ENCODE data around the gene SLCO4A1.

Gene SLCO4A1

DNA sequence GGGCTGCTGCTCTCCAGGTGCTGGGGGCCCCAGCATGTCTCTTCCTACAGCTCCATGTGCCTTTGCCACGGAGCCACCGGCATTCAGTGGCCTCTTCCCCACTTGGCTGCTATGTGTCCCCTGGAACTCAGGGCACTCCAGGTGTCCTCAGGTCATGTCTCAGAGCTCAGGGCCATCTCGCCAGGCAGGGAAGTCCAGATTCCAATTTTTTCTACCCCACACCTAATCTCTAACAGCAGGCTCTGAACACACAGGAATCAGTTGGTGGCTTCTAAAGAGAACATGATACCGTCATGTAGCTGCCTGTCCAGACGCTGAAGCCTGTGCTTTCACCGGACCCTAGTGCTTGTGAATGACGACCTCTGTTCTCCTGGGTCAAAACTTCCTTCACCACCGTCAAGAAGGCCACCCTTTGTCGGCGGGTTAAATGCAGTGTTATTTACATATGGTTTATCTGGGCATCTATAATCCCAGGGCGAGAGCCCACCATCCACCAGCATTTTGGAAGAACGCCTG lies 4.2 kb upstream of the SLCO4A1 start:
- peaks cover 2 to 4% of the 10 kb centered on the region in 2 donors for H3K27me3 ChIP-seq (ENCODE audit: control insufficient read depth in 1 of 2, insufficient read depth in 2 of 2, low read length in 2 of 2)
- peaks cover 8% of the 10 kb centered on the region in 2 donors for H3K4me1 ChIP-seq (ENCODE audit: control insufficient read depth in 1 of 2, insufficient read depth in 2 of 2, low read length in 2 of 2)
- H3K9me3 ChIP-seq (ENCODE audit: control insufficient read depth in 1 of 2, low read length in 2 of 2), result no peaks in the 10 kb centered on the region
- H3K9ac ChIP-seq (ENCODE audit: low read depth in 1 of 2, low read length in 2 of 2), result no peak overlapping the region
- H3K36me3 ChIP-seq (ENCODE audit: control insufficient read depth in 1 of 2, insufficient read depth in 2 of 2, low read length in 2 of 2), result no peaks in the 10 kb centered on the region
- H3K4me3 ChIP-seq (ENCODE audit: low read depth in 1 of 2, low read length in 2 of 2), result no peak overlapping the region
- H3K27ac ChIP-seq (ENCODE audit: low read depth, low read length), result no peak overlapping the region

DNA sequence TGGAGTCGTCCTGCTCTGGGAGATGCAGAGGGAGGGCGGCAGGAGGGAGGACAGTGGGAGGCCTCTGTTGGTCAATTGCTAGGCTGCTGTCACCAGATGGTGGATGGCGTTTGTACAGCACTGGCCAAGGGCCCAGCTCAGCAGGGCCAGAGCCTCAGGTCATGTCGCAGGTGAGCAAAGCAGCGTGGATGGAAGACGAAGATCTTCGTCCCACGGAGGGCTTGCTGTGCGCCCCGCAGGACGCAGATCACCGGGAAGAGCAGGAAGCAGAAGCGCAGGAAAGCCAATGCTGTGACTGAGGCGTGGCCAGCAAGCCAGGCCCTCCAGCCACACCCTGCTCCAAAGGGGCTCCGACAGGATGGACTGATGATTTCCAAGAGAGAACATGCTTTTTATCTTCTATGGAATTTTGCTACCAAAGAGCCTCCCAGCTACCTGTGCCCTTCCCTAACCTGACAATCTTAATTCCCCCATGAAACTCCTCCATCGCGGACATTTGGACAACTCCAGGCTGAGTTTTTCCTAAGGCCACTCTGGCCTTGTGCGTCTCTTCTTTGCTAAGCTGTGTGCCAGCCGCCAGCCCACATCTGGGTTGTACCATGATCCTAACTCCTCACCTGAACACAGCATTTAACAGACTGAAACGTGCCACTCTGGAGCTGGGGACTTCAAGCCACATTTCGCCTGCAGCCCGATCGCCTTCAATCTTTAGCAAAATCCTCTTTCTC lies 3.5 kb upstream of the SLCO4A1 start:
- Histone ChIP-seq H3K27me3 (ENCODE audit: control insufficient read depth in 1 of 2, insufficient read depth in 2 of 2, low read length in 2 of 2) (peaks cover 2 to 4% of the 10 kb centered on the region in 2 donors), H3K27ac (ENCODE audit: low read depth, low read length) (no peak overlapping the region), H3K4me1 (ENCODE audit: control insufficient read depth in 1 of 2, insufficient read depth in 2 of 2, low read length in 2 of 2) (peaks cover 15% of the 10 kb centered on the region in 2 donors), H3K9ac (ENCODE audit: low read depth in 1 of 2, low read length in 2 of 2) (no peak overlapping the region), H3K36me3 (ENCODE audit: control insufficient read depth in 1 of 2, insufficient read depth in 2 of 2, low read length in 2 of 2) (no peaks in the 10 kb centered on the region), H3K9me3 (ENCODE audit: control insufficient read depth in 1 of 2, low read length in 2 of 2) (no peaks in the 10 kb centered on the region), H3K4me3 (ENCODE audit: low read depth in 1 of 2, low read length in 2 of 2) (no peak overlapping the region)

DNA sequence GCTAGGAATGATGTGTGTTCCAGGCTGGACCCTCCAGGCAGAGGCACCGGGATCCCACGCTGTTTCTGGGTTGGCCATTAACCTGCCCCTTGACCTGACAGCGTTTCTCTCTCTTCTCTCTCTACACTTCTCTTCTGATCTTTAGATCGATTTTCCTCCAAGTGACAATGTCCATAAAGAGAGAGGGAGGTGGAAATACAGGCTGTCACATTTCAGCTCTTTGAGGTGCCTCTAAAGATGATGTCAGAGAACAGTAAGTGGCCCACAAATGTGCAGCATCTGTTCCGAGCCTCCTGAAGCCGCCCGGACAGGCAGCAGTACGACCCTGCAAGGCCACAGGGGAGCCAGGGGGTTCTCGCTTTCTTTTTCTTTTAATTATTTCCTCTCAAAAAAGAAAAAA lies 2.5 kb upstream of the SLCO4A1 start:
- Histone ChIP-seq H3K9me3 (ENCODE audit: control insufficient read depth in 1 of 2, low read length in 2 of 2) (no peaks in the 10 kb centered on the region), H3K4me3 (ENCODE audit: low read depth in 1 of 2, low read length in 2 of 2) (no peak overlapping the region), H3K27ac (ENCODE audit: low read depth, low read length) (no peak overlapping the region), H3K9ac (ENCODE audit: low read depth in 1 of 2, low read length in 2 of 2) (no peak overlapping the region), H3K36me3 (ENCODE audit: control insufficient read depth in 1 of 2, insufficient read depth in 2 of 2, low read length in 2 of 2) (no peaks in the 10 kb centered on the region), H3K27me3 (ENCODE audit: control insufficient read depth in 1 of 2, insufficient read depth in 2 of 2, low read length in 2 of 2) (peaks cover 2 to 4% of the 10 kb centered on the region in 2 donors), H3K4me1 (ENCODE audit: control insufficient read depth in 1 of 2, insufficient read depth in 2 of 2, low read length in 2 of 2) (peaks cover 24% of the 10 kb centered on the region in 2 donors)

DNA sequence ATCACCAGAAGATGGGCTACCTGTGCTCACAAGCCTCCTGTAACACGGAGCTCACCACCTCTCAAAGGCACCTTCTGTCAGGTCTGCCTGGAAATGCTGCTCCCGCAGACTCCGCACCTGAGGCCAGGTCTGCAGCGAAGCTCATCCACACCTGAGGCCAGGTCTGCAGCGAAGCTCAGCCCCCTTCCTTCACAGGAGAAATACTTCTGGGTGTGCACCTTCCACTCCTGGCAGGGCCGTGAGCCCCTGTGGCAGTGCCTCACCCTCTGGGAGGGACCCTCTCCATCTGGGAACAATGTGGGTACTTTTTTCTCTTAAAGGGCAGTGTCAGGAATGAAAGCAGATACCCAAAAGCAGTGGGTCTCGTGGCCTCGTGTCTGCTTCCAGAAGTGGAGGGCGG lies 1.4 kb upstream of the SLCO4A1 start:
- H3K4me3 ChIP-seq (ENCODE audit: low read depth in 1 of 2, low read length in 2 of 2), result no peak overlapping the region
- H3K4me1 ChIP-seq (ENCODE audit: control insufficient read depth in 1 of 2, insufficient read depth in 2 of 2, low read length in 2 of 2), result peaks cover 35% of the 10 kb centered on the region in 2 donors
- H3K27me3 ChIP-seq (ENCODE audit: control insufficient read depth in 1 of 2, insufficient read depth in 2 of 2, low read length in 2 of 2), result peaks cover 2 to 4% of the 10 kb centered on the region in 2 donors
- no peak overlapping the region for H3K9ac ChIP-seq (ENCODE audit: low read depth in 1 of 2, low read length in 2 of 2)
- no peaks in the 10 kb centered on the region for H3K9me3 ChIP-seq (ENCODE audit: control insufficient read depth in 1 of 2, low read length in 2 of 2)
- H3K36me3 ChIP-seq (ENCODE audit: control insufficient read depth in 1 of 2, insufficient read depth in 2 of 2, low read length in 2 of 2), result no peaks in the 10 kb centered on the region
- no peak overlapping the region for H3K27ac ChIP-seq (ENCODE audit: low read depth, low read length)

DNA sequence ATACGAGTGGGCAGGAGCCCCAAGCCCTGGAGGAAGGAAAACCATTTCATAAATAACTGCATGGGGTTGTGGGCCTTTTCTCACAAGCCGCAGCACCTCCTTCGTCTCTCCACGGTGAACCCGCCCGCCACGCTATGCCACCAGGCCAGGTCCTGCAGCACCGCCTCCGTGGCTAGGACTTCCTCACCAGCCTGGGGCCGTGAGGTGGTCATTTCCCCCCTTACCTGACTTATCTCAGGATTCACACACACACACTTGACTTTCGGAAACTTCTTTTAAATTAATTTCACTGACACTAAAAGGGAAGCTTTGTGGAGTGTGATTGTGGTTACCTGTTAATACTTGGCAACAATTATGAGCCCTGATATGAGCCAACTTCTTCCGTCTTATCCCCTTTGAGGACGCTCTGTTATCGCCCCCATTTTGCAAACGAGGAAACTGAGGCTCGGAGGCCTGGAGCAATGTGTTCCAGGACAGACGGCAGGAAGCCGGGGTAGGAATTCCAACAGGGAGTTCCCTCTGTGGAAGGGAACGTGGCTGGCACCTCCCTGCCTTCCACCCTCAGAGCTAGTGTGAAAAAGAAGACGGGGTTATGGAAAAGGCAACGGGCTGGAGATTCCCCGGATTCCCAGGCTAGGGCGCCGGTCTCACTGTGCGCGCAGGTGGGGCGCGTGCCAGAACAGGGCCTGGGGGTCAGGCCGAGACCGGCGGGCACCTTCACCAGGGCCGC lies 817 bp upstream of the SLCO4A1 start:
- Histone ChIP-seq H3K27me3 (ENCODE audit: control insufficient read depth in 1 of 2, insufficient read depth in 2 of 2, low read length in 2 of 2) (peaks cover 2 to 4% of the 10 kb centered on the region in 2 donors), H3K4me1 (ENCODE audit: control insufficient read depth in 1 of 2, insufficient read depth in 2 of 2, low read length in 2 of 2) (peaks cover 40 to 41% of the 10 kb centered on the region in 2 donors), H3K36me3 (ENCODE audit: control insufficient read depth in 1 of 2, insufficient read depth in 2 of 2, low read length in 2 of 2) (no peaks in the 10 kb centered on the region), H3K9ac (ENCODE audit: low read depth in 1 of 2, low read length in 2 of 2) (peak overlapping the region; percentile 35 to 65), H3K27ac (ENCODE audit: low read depth, low read length) (no peak overlapping the region), H3K9me3 (ENCODE audit: control insufficient read depth in 1 of 2, low read length in 2 of 2) (no peaks in the 10 kb centered on the region), H3K4me3 (ENCODE audit: low read depth in 1 of 2, low read length in 2 of 2) (peak overlapping the region; percentile 60 to 68)

DNA sequence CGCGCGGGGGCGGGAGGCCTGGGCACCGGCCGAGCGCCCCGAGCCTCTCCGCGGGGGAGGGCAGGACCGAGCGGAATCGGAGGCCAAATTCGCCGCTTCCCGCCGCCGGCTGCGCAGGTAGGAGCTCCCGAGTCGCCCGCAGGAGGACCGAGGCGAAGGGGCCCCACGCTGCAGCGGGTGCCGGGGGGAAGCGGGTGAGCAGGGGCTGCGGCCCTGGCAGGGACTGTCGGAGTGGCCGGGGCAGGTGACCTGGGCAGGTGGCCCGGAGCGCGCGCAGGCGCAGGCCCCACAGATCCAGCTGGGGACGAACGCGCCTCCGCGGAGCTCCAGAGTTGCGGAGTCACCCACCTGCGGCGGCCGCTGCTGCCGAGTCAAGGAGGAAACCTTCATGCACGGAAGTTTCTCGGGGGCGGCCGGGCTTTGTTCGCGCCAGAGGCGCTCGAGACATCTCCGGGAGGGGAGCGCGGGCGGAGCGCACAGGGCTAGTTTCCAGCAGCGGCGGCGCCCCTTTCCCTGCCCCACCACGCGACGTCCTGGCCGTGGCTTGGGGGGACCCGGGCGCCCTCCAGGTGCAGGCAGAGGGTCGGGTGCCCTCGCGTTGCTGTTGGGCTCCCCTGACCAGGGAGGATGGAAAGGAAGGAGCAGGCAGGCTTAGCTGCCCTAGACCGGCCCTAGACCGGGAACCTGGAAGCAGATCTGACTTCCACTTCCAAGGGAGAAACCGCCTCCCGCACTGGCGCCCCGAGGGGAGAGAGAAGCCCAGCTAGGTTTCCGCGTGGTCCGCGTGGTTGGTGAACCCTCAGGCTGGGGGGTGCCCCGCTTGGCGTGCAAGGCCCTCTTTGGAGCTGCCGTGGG lies 590 bp downstream of the SLCO4A1 start:
- H3K4me1 ChIP-seq (ENCODE audit: control insufficient read depth in 1 of 2, insufficient read depth in 2 of 2, low read length in 2 of 2), result peaks cover 54 to 55% of the 10 kb centered on the region in 2 donors

DNA sequence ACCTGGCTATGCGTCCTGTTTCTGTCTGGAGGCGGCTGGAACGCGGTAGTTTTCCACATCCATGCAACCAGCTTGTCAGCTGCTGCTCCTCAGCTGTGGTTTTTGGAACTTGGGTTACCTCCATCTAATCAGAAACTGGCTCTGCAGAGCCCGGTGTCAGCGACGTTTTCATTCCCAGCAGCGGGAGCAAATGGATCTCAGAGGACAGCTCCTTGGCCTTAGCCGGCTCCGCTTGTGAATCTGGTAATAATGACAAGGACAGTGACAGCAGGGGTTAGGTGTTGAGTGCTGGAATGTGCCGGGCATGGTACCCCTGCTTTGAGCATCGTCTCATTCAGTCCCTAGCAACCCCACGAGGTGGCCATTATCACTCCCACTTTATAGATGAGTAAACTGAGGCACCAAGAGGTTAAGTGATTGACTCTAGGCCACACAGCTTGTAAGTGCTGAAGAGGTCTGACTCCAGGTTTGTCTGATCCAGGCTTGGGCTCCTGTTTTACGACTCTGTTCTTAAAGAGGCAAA lies 1.3 kb downstream of the SLCO4A1 start:
- H3K27me3 ChIP-seq (ENCODE audit: control insufficient read depth in 1 of 2, insufficient read depth in 2 of 2, low read length in 2 of 2), result peaks cover 2 to 4% of the 10 kb centered on the region in 2 donors
- peak overlapping the region; percentile 60 to 68 for H3K4me3 ChIP-seq (ENCODE audit: low read depth in 1 of 2, low read length in 2 of 2)
- H3K27ac ChIP-seq (ENCODE audit: low read depth, low read length), result peak overlapping the region; percentile 37
- H3K36me3 ChIP-seq (ENCODE audit: control insufficient read depth in 1 of 2, insufficient read depth in 2 of 2, low read length in 2 of 2), result no peaks in the 10 kb centered on the region
- H3K9ac ChIP-seq (ENCODE audit: low read depth in 1 of 2, low read length in 2 of 2), result peak overlapping the region; percentile 42 to 73
- H3K9me3 ChIP-seq (ENCODE audit: control insufficient read depth in 1 of 2, low read length in 2 of 2), result no peaks in the 10 kb centered on the region
- peaks cover 58 to 61% of the 10 kb centered on the region in 2 donors for H3K4me1 ChIP-seq (ENCODE audit: control insufficient read depth in 1 of 2, insufficient read depth in 2 of 2, low read length in 2 of 2)

More for the DNA sequence above, 590 bp downstream of the SLCO4A1 start:
- Histone ChIP-seq H3K36me3 (ENCODE audit: control insufficient read depth in 1 of 2, insufficient read depth in 2 of 2, low read length in 2 of 2) (no peaks in the 10 kb centered on the region), H3K4me3 (ENCODE audit: low read depth in 1 of 2, low read length in 2 of 2) (peak overlapping the region; percentile 60 to 68), H3K27me3 (ENCODE audit: control insufficient read depth in 1 of 2, insufficient read depth in 2 of 2, low read length in 2 of 2) (peaks cover 2 to 4% of the 10 kb centered on the region in 2 donors), H3K9ac (ENCODE audit: low read depth in 1 of 2, low read length in 2 of 2) (peak overlapping the region; percentile 42 to 73), H3K27ac (ENCODE audit: low read depth, low read length) (peak overlapping the region; percentile 37), H3K9me3 (ENCODE audit: control insufficient read depth in 1 of 2, low read length in 2 of 2) (no peaks in the 10 kb centered on the region)

DNA sequence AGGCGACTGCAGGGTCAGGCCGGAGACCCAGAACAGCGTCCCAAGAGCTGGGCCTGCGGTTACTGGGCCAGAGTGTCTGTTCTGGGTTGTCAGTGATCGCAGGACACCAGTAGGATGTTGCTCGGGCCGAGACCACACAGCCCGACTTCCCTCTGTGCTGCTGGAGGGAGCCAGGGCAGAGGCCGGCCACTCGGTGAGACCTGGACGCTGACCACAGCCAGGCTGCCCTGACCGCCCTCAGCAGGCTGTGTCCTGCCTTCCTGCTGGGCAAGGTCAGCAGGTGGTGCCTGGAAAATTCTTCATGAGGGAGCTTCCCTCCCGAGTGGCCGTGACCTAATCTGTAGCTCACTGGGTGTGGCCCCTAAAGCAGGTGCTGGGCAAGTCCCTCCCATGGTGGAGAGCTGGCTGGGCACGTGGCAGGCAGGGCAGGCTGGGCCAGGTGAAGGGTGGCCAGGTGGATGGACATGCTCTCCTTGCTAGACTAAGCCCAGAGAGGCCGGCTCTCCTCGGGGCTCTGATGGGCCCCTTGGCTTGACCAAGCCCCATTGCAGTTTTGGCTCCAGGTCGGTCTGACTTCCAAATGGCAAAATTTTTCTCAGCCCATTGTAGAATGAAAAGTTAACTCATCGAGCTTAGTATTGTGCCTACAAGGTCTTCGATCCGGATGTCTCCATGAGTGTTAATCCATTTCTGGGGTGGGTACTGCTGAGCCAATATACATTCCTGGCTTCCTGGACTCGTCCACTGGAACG lies 1.9 kb downstream of the SLCO4A1 start:
- Histone ChIP-seq H3K27ac (ENCODE audit: low read depth, low read length) (peak overlapping the region; percentile 46), H3K9ac (ENCODE audit: low read depth in 1 of 2, low read length in 2 of 2) (peak overlapping the region; percentile 42 to 48), H3K27me3 (ENCODE audit: control insufficient read depth in 1 of 2, insufficient read depth in 2 of 2, low read length in 2 of 2) (peaks cover 0 to 4% of the 10 kb centered on the region in 2 donors), H3K9me3 (ENCODE audit: control insufficient read depth in 1 of 2, low read length in 2 of 2) (no peaks in the 10 kb centered on the region), H3K36me3 (ENCODE audit: control insufficient read depth in 1 of 2, insufficient read depth in 2 of 2, low read length in 2 of 2) (no peaks in the 10 kb centered on the region), H3K4me1 (ENCODE audit: control insufficient read depth in 1 of 2, insufficient read depth in 2 of 2, low read length in 2 of 2) (peaks cover 58 to 67% of the 10 kb centered on the region in 2 donors), H3K4me3 (ENCODE audit: low read depth in 1 of 2, low read length in 2 of 2) (peak overlapping the region in 1 of 2 donors; percentile 60)

DNA sequence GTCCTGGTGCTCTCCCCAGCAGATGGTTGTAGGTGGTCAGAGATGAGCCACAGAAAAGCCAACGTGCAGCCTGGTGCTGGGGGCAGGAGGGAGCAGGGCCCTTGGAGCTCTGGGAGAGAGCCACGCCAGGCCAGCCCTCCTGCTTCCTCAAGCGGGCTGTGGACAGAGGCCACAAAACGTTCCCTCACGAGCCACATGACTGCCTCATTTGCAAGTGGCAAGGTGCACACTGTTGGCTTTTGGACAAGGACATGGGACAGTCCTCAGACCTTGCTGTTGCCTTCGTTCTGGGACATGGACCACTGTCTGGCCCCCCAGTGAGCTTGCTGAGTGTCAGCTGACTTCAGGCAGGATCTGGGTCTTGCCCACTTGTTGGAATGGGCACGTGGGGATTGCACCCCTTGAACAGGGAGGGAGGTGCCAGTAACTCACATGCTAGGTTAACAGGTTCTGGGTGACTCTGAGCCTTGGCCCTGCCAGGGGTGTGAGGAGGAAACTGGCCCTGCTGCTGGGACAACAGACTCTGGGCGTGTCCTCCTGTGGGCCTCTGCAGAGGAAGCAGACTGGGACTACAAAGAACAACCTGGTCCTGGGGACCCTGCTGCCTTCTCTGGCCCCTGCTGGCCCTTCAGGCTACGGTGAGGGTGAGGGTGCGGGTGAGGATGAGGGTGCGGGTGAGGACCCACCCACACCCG lies 2.6 kb downstream of the SLCO4A1 start:
- H3K27me3 ChIP-seq (ENCODE audit: control insufficient read depth in 1 of 2, insufficient read depth in 2 of 2, low read length in 2 of 2), result peaks cover 0 to 4% of the 10 kb centered on the region in 2 donors
- H3K27ac ChIP-seq (ENCODE audit: low read depth, low read length), result peak overlapping the region; percentile 46
- peak overlapping the region; percentile 17 to 48 for H3K9ac ChIP-seq (ENCODE audit: low read depth in 1 of 2, low read length in 2 of 2)
- peaks cover 63 to 74% of the 10 kb centered on the region in 2 donors for H3K4me1 ChIP-seq (ENCODE audit: control insufficient read depth in 1 of 2, insufficient read depth in 2 of 2, low read length in 2 of 2)
- H3K4me3 ChIP-seq (ENCODE audit: low read depth in 1 of 2, low read length in 2 of 2), result no peak overlapping the region
- no peaks in the 10 kb centered on the region for H3K9me3 ChIP-seq (ENCODE audit: control insufficient read depth in 1 of 2, low read length in 2 of 2)
- no peaks in the 10 kb centered on the region for H3K36me3 ChIP-seq (ENCODE audit: control insufficient read depth in 1 of 2, insufficient read depth in 2 of 2, low read length in 2 of 2)

Measured in duodenal mucosa (tissue), 2 donors.